ENCODE measurements around the gene CTBS.
A peak's percentile ranks its signal among the peaks of the same experiment; 100 is the strongest.

Gene CTBS

GRCh38 chr1:84613887-84614286 lies 39.6 kb upstream of the CTBS start:
- no peak for DNase-seq (ENCODE audit: low read depth)
- TF ChIP-seq CTCF (conservative IDR thresholded peaks at IDR 0.05; ENCODE audit: low read depth, low read length) = no peak
- no peak overlapping the region for H3K4me3 ChIP-seq (ENCODE audit: low read depth, low read length)

GRCh38 chr1:84613026-84613425 lies 38.8 kb upstream of the CTBS start:
- H3K4me3 ChIP-seq (ENCODE audit: low read depth, low read length) = no peak overlapping the region
- no peak for TF ChIP-seq CTCF (conservative IDR thresholded peaks at IDR 0.05; ENCODE audit: low read depth, low read length)
- DNase-seq (ENCODE audit: low read depth) = peak; percentile 29

- peak; percentile 82 for DNase-seq (ENCODE audit: low read depth)
- peak overlapping the region; percentile 28 for H3K4me3 ChIP-seq (ENCODE audit: low read depth, low read length)
- no peak for TF ChIP-seq CTCF (conservative IDR thresholded peaks at IDR 0.05; ENCODE audit: low read depth, low read length)
Observed at GRCh38 chr1:84611796-84612195, 37.6 kb upstream of the CTBS start.

GRCh38 chr1:84611091-84611490 lies 36.9 kb upstream of the CTBS start:
- DNase-seq (ENCODE audit: low read depth) = no peak
- no peak for TF ChIP-seq CTCF (conservative IDR thresholded peaks at IDR 0.05; ENCODE audit: low read depth, low read length)

GRCh38 chr1:84606977-84607376 lies 32.7 kb upstream of the CTBS start:
- no peak for TF ChIP-seq CTCF (conservative IDR thresholded peaks at IDR 0.05; ENCODE audit: low read depth, low read length)
- DNase-seq (ENCODE audit: low read depth) = no peak
- no peak overlapping the region for H3K4me3 ChIP-seq (ENCODE audit: low read depth, low read length)

More at GRCh38 chr1:84611091-84611490, 36.9 kb upstream of the CTBS start:
- H3K4me3 ChIP-seq (ENCODE audit: low read depth, low read length) = no peak overlapping the region

- no peak for TF ChIP-seq CTCF (conservative IDR thresholded peaks at IDR 0.05; ENCODE audit: low read depth, low read length)
- no peak overlapping the region for H3K4me3 ChIP-seq (ENCODE audit: low read depth, low read length)
- no peak for DNase-seq (ENCODE audit: low read depth)
Observed at GRCh38 chr1:84605157-84605556, 30.9 kb upstream of the CTBS start.

- no peak overlapping the region for H3K4me3 ChIP-seq (ENCODE audit: low read depth, low read length)
- peak; percentile 53 for TF ChIP-seq CTCF (conservative IDR thresholded peaks at IDR 0.05; ENCODE audit: low read depth, low read length)
- DNase-seq (ENCODE audit: low read depth) = peak; percentile 63
Observed at GRCh38 chr1:84603941-84604830, 29.9 kb upstream of the CTBS start.
